ENCODE data around the gene RRP15.
A peak's percentile ranks its signal among the peaks of the same experiment; 100 is the strongest.

DNA sequence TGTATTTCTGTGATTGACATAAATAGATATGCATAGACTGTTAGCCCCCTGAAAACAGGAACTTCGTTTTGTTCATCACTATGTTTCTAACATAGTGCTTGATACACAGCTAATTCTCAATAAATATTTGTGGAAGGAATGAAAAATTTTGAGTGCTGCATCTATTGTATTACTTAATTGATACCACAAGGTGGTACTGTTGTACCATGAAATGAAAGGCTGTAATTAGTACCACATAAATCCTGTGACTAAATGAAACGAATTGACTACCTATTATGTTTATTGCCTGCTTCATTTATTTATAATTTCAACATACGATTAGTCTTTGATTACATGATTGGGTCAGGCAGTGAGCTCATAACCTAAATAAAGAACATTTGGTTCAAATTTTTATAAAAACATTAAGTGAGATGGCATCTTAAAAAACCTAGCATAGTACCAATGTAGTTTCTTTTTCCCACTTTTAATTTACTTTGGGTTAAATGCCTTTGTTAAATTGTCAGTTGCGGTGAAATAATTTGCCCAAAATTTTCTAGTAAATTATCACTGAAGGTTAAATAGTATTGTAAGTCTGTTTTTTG, 45.0 kb downstream of the RRP15 start:
- no peak for TF ChIP-seq EZH2 (IDR thresholded peaks at IDR 0.05; ENCODE audit: borderline replicate concordance, low read depth, low read length, poor library complexity, severe bottlenecking)
- TF ChIP-seq, protein P1, sequence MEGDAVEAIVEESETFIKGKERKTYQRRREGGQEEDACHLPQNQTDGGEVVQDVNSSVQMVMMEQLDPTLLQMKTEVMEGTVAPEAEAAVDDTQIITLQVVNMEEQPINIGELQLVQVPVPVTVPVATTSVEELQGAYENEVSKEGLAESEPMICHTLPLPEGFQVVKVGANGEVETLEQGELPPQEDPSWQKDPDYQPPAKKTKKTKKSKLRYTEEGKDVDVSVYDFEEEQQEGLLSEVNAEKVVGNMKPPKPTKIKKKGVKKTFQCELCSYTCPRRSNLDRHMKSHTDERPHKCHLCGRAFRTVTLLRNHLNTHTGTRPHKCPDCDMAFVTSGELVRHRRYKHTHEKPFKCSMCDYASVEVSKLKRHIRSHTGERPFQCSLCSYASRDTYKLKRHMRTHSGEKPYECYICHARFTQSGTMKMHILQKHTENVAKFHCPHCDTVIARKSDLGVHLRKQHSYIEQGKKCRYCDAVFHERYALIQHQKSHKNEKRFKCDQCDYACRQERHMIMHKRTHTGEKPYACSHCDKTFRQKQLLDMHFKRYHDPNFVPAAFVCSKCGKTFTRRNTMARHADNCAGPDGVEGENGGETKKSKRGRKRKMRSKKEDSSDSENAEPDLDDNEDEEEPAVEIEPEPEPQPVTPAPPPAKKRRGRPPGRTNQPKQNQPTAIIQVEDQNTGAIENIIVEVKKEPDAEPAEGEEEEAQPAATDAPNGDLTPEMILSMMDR (conservative IDR thresholded peaks at IDR 0.05; ENCODE audit: low read depth, low read length), result peak; percentile 75

All from A673 (cell line).